ENCODE results near the gene CADPS2. TPM values are rescaled to one million over a fixed set of nuclear protein-coding genes. Genes with fewer than 3 reads are reported as not detected.

The CADPS2 gene
- total and polyA plus RNA-seq, 8 donors, result 34.2 to 83.4 (median 64.6) TPM

- no peak for DNase-seq
- Histone ChIP-seq H3K4me3 (no peak overlapping the region), H3K36me3 (no peaks in the 10 kb centered on the region), H3K4me1 (no peaks in the 10 kb centered on the region), H3K27ac (no peak overlapping the region), H3K27me3 (no peaks in the 10 kb centered on the region), H3K9me3 (no peaks in the 10 kb centered on the region)
- intact Hi-C loops (cut with DNase I), result no loop called here
- no peak for TF ChIP-seq CTCF (IDR thresholded peaks at IDR 0.05)
- ATAC-seq, result no peak
Observed at GRCh38 chr7:122415510-122415909, 470.8 kb downstream of the CADPS2 start.

DNA sequence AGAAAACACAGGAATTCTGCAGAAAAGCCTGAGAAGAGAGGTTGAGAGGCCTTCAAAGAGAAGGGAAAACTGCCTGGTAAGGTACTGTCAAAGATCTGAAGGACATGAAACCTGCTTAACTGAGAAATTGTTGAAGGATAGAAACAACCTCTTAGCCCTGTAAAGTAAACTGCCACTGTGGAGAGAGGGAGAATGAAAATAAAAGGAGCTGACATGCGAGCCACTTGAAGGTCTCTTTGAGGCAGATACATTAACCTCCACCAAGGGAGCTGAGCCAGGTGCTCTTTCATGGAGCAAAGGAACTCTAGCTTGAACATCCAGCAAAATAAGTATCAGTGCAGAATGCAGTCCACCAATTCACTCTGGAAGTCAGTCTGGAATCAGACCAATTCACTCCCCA is 472.9 kb downstream of the CADPS2 start:
- intact Hi-C loops (cut with DNase I), result no loop called here
- DNase-seq, result no peak
- H3K4me3 ChIP-seq, result no peak overlapping the region

GRCh38 chr7:122412883-122413282 is 473.4 kb downstream of the CADPS2 start:
- no peaks in the 10 kb centered on the region for H3K36me3 ChIP-seq
- DNase-seq, result peak in 2 of 4 donors; percentile 81 to 85
- no peak overlapping the region for H3K27ac ChIP-seq
- no peaks in the 10 kb centered on the region for H3K9me3 ChIP-seq
- intact Hi-C loops (cut with DNase I), result no loop called here
- TF ChIP-seq CTCF (IDR thresholded peaks at IDR 0.05), result no peak
- peak; percentile 84 for ATAC-seq
- H3K27me3 ChIP-seq, result no peaks in the 10 kb centered on the region
- H3K4me3 ChIP-seq, result no peak overlapping the region
- H3K4me1 ChIP-seq, result no peaks in the 10 kb centered on the region

More for the DNA sequence above, 472.9 kb downstream of the CADPS2 start:
- peak; percentile 74 for ATAC-seq
- no peaks in the 10 kb centered on the region for H3K27me3 ChIP-seq
- H3K9me3 ChIP-seq, result no peaks in the 10 kb centered on the region
- no peak for TF ChIP-seq CTCF (IDR thresholded peaks at IDR 0.05)
- H3K4me1 ChIP-seq, result no peaks in the 10 kb centered on the region
- H3K27ac ChIP-seq, result no peak overlapping the region
- H3K36me3 ChIP-seq, result no peaks in the 10 kb centered on the region

DNA sequence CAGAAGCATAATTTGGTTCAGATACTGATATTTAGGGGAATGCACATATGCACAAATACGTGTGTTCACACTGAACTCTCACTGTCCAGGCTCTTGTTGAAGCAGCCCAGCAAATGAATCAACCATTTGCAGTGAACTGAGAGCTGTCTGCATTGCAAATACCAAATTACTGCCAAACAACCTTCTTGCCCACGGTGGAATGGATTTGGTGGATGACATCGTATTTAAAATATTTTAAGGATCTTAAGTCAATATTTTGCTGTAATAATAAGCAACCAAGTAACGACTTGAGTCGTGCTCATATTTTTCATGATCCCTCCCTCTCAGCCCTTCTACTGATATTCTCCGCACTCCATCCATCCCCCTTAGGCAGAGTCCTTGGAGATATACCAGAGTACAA is 473.8 kb downstream of the CADPS2 start:
- intact Hi-C loops (cut with DNase I), result no loop called here
- Histone ChIP-seq H3K4me3 (no peak overlapping the region), H3K27me3 (no peaks in the 10 kb centered on the region), H3K4me1 (no peaks in the 10 kb centered on the region), H3K9me3 (no peaks in the 10 kb centered on the region), H3K27ac (no peak overlapping the region), H3K36me3 (no peaks in the 10 kb centered on the region)
- DNase-seq (no peak), ATAC-seq (no peak)
- no peak for TF ChIP-seq CTCF (IDR thresholded peaks at IDR 0.05)

- no peaks in the 10 kb centered on the region for H3K9me3 ChIP-seq
- no peak for ATAC-seq
- no peak overlapping the region for H3K27ac ChIP-seq
- H3K4me3 ChIP-seq, result no peak overlapping the region
- intact Hi-C loops (cut with DNase I), result no loop called here
- no peak for DNase-seq
- H3K27me3 ChIP-seq, result no peaks in the 10 kb centered on the region
- no peak for TF ChIP-seq CTCF (IDR thresholded peaks at IDR 0.05)
- no peaks in the 10 kb centered on the region for H3K36me3 ChIP-seq
- no peaks in the 10 kb centered on the region for H3K4me1 ChIP-seq
Observed at GRCh38 chr7:122407195-122407594, 479.1 kb downstream of the CADPS2 start.
